Spleen (tissue), 7 donors: ENCODE measurements around the gene PLXNA1.

Experiments
- POLR2A ChIP-seq, 3 donors: fragments of 450-650 bp; IDR thresholded peaks; one replicate each; pipeline ENCODE4 v1.5.1; 2017; ENCODE audit warnings: antibody characterized with exemption in 3 of 3, mild to moderate bottlenecking in 1 of 3
- POLR2AphosphoS5 ChIP-seq, 3 donors: sonication (generic); formaldehyde crosslinking; IDR thresholded peaks; one replicate each; pipeline ENCODE4 v1.5.1; 2017; ENCODE audit warnings: antibody characterized with exemption in 3 of 3
- TF ChIP-seq, protein P1 (sequence below), 11 experiments: fragments of 200-600 bp in 7 of 11; fragments of 450-650 bp in 4 of 11; sonication (generic) in 4 of 11; IDR thresholded peaks in 8 of 11; conservative IDR thresholded peaks in 3 of 11; 1 replicate in 7 of 11; 2 replicates in 4 of 11; pipeline versions ENCODE4 v1.4.0 to v1.8.0; 2016 to 2021; ENCODE audit warnings: antibody characterized with exemption in 11 of 11, inconsistent platforms in 4 of 11, mild to moderate bottlenecking in 1 of 11
- donor health status: DM: no; HTN: no; CAD: no; lungs with moderate emphysema.
- donor health status: DM: no; HTN: no; CAD: no.
- donor health status: DM: no; HTN: no; CAD: no.

- TF ChIP-seq, protein P1, sequence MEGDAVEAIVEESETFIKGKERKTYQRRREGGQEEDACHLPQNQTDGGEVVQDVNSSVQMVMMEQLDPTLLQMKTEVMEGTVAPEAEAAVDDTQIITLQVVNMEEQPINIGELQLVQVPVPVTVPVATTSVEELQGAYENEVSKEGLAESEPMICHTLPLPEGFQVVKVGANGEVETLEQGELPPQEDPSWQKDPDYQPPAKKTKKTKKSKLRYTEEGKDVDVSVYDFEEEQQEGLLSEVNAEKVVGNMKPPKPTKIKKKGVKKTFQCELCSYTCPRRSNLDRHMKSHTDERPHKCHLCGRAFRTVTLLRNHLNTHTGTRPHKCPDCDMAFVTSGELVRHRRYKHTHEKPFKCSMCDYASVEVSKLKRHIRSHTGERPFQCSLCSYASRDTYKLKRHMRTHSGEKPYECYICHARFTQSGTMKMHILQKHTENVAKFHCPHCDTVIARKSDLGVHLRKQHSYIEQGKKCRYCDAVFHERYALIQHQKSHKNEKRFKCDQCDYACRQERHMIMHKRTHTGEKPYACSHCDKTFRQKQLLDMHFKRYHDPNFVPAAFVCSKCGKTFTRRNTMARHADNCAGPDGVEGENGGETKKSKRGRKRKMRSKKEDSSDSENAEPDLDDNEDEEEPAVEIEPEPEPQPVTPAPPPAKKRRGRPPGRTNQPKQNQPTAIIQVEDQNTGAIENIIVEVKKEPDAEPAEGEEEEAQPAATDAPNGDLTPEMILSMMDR (IDR thresholded peaks at IDR 0.05 in 8 of 11, conservative IDR thresholded peaks at IDR 0.05 in 3 of 11), result no peak
- no peak for TF ChIP-seq POLR2A (IDR thresholded peaks at IDR 0.05)
- TF ChIP-seq POLR2AphosphoS5 (IDR thresholded peaks at IDR 0.05), result no peak
Measured at GRCh38 chr3:126972866-126973265, 10.0 kb upstream of the PLXNA1 start.
